GM19351 (cell line): Measurements from ENCODE around the gene PSEN1.

Source experiments
- ATAC-seq: cut with Tn5 transposase; IDR thresholded peaks from one replicate; pipeline ENCODE4 v1.9.1; 2021; ENCODE audit warnings: mild to moderate bottlenecking, moderate library complexity; ENCODE audit not compliant: unreplicated experiment

PSEN1 gene

GRCh38 chr14:73211251-73212040 lies 75.1 kb downstream of the PSEN1 start:
- no peak for ATAC-seq

- ATAC-seq: no peak
These were observed 79.7 kb downstream of the PSEN1 start for GRCh38 chr14:73216030-73216429.

DNA sequence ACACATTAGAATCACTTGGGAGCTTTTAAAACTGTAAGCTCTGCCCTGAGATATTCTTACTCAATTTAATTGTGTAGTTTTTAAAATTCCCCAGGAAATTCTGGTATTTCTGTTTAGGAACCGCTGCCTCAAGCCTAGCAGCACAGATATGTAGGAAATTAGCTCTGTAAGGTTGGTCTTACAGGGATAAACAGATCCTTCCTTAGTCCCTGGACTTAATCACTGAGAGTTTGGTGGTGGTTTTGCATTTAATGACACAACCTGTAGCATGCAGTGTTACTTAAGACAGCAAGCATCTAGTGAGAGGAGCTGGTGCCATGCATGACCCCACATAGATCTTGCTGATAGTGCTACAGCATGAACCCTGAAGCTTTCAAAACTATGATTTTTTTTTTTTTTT lies 81.1 kb downstream of the PSEN1 start:
- ATAC-seq: no peak

- ATAC-seq: no peak
These were observed 83.8 kb downstream of the PSEN1 start for GRCh38 chr14:73220061-73220460.

GRCh38 chr14:73220634-73221033 lies 84.3 kb downstream of the PSEN1 start:
- ATAC-seq: no peak

- no peak for ATAC-seq
These were observed 85.6 kb downstream of the PSEN1 start for GRCh38 chr14:73221945-73222344.

DNA sequence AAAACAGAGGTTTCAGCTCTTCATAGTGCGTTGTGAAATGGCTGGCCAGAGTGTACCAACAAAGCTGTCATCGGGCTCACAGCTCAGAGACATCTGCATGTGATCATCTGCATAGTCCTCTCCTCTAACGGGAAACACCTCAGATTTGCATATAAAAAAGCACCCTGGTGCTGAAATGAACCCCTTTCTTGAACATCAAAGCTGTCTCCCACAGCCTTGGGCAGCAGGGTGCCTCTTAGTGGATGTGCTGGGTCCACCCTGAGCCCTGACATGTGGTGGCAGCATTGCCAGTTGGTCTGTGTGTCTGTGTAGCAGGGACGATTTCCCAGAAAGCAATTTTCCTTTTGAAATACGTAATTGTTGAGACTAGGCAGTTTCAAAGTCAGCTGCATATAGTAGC lies 86.7 kb downstream of the PSEN1 start:
- peak; percentile 72 for ATAC-seq

- no peak for ATAC-seq
These were observed 89.2 kb downstream of the PSEN1 start for GRCh38 chr14:73225496-73225895.

DNA sequence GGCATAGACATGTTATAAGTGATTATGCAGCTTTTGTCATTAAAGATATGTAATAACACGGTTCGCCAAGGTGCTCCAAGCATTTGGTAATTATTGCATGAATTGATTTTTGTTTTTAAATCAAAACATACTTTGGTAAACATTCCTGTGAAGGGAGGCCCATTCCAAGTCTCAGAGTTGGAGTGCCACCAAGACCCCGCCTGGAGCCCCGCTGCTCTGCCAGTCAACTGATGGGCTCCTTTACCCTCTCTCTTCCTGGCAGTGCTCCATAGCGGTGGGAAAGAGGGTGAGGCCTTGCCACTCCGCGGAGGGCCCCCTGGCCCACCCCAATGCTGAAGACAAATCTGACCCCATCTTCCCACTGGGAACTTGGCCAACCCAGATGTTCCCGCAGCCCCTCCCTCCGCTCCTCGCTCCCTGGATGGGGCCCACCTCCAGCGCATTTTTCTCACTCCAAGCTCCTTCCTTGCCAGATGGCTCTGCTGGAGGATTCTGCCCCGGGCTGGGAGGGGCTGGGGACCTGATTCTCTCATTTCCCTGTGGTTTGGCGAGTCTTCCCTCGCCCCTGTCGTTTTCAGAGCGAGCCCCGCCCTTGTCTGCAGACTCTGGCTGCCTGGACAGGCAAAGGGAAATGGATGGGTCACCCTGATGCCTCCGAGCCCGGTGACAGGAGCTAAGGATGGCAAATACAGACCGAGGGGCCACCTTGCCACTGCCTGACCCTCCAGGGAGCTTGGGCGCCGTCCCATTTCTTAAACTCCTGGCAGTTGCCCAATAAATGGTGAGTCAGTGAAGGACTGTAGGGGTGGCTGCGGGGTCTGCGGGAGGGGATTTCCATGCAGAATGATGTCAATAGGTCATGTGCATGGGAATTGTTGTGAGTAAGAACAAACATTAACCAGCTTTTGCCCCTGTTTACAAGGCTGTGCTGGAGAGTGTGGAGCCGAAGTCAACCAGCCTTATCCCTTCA lies 91.8 kb downstream of the PSEN1 start:
- no peak for ATAC-seq

DNA sequence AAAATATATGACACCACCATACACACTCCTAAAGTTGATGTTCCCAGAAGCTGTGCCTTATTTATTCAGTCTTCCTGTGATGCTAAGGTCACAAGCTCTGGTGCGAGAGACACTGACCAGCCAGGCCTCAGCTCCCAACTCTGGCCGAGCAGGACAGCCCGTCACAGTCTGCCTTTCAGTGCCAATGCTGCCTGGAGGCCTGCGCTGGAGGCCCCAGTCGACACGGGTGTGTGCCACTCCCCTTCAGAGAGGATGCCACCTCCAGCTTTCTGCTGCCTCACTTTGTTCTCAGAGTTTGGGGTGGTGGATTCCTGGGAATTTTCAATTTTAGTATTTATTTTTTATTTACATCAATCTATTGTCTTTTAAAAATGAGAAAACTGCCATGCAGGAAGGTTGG lies 93.7 kb downstream of the PSEN1 start:
- no peak for ATAC-seq

GRCh38 chr14:73231981-73232851 lies 95.9 kb downstream of the PSEN1 start:
- no peak for ATAC-seq

- ATAC-seq: no peak
These were observed 96.7 kb downstream of the PSEN1 start for GRCh38 chr14:73232984-73233383.

DNA sequence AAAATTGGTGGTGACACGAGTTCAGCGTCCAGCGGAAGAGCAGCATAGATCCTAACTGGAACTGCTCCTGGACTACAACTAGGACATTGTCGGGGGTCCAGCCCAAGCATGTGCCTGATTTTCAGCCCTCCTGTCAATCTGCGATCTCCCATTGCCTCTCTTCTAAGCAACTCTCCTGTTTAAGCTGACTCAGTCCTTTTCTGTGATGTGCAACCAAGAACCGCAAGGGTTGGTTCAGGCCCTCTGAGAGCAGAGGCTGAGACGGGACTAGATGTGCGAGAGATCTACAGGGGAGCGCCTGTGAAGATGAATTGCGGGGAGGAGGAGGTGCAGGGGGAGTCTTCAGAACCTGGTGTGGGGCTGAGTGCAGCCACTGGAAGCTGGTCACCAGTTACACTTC lies 97.3 kb downstream of the PSEN1 start:
- ATAC-seq: no peak

GRCh38 chr14:73234029-73234428 lies 97.7 kb downstream of the PSEN1 start:
- no peak for ATAC-seq

- no peak for ATAC-seq
These were observed 98.5 kb downstream of the PSEN1 start for GRCh38 chr14:73234586-73235394.

GRCh38 chr14:73235531-73236155 lies 99.3 kb downstream of the PSEN1 start:
- no peak for ATAC-seq

DNA sequence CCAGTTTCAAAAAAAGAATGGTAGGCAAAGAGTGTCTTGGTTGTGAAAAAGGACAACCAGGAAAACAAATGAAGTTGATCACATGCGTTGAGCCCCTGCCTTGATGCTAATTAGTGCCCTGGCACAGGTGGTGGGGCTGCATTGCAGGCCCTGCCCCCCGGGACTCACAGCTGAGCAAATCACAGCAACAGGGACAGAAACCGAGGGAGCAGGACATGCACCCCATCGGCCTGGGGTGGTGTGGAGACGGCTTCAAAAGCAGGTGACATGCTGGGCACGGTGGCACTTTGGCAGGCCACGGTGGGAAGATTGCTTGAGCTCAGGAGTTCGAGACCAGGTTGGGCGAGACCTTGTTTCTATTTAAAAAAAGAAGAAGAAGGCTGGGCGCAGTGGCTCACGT lies 99.8 kb downstream of the PSEN1 start:
- no peak for ATAC-seq

DNA sequence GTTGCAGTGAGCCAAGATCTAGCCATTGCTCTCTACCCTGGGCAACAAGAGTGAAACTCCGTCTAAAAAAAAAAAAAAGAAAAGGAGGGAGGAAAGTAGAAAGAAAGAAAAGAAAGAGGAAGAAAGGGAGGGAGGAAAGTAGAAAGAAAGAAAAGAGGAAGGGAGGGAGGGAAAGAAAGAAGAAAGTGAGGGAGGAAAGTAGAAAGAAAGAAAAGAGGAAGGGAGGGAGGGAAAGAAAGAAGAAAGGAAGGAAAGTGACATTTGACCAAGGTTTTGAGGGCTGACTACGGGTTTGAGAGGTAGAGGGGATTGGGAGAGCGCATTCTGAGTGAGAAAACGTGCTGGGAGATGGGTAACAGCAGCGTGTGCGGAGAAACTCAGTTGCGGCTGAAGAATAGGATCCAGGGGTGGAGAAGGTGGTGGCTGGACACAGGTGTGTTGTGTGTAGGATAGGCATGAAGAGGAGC lies 100.5 kb downstream of the PSEN1 start:
- ATAC-seq: no peak

DNA sequence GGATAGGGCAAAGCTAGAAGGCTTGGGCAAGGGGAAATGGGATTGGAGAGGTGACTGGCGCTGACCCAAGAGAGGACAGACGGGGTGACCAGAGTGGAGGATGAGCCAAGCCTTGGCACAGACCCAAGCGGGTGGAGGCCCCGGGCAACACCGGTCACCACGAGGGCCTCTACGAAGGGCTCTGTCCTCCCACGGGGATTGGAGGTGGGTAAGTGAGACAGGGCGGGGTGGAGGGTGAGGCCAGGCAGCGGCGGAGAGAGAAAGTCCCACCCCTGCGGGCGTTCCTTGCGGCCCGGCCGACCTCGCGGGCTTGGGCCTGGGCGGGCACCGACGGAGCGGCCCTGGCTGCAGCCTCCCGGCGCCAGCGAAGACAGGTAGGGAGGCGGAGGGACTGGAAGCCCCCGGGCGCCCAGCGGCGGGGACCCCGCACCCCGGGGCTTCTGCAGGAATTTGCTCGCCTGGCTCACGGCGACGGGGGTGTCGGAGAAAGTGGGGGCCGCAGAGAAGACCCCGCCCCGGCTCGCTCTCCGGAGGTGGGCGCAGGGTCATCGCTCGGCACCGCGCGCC lies 101.0 kb downstream of the PSEN1 start, which contains the start of gene PAPLN:
PAPLN (plus strand) TSS at position 288 of the 567 bp plus-strand sequence. CDS start 2,273 bp downstream, outside the sequence.
- ATAC-seq: no peak
